ENCODE measurements around the gene VEZF1. TPM values are rescaled to one million over a fixed set of nuclear protein-coding genes. Genes with fewer than 3 reads are reported as not detected.
"Not testable (repeated sequence)": the region's sequence is repeated elsewhere in the genome, so short reads cannot be mapped to it uniquely, and the experiment has no call there.

The VEZF1 gene
- total RNA-seq, 4 donors from 2014 or later: 29.7 to 49.3 (median 39.5) TPM

DNA sequence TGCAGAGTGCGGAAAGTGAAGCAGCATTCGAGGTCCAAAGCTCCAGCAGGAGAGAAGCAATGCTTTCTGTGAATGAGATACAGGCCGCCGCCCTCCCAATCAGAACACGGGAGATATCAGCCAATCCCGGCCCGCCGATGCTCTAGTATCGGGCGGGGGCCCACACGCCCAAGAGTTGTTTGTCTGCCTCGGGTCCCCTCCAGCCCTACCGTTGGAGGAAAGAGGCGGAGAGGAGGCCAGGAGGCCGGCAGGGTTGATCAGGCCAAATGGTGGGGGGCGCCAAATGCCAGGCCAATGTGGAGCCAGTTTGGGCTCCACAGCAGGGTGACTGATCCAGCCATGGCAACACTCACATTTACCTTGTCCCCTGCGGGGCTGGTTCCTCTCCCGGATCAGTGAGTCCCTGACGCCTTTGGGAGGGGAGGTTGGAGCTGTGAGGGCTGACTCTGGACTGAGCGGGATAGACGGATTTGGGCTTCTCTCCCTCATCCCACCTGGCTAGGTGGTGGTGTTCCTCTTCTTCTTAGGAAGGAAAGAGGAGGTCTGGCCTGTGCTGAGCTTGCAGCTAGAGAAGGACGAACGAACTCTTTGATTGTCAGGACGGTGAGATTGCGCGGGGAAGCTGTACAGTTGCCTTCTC, 22.4 kb downstream of the VEZF1 start:
- Histone ChIP-seq H3K4me1 (no peaks in the 10 kb centered on the region), H3K9me3 (no peaks in the 10 kb centered on the region), H3K36me3 (no peaks in the 10 kb centered on the region), H3K27me3 (no peaks in the 10 kb centered on the region), H3K4me3 (no peak overlapping the region), H3K27ac (no peak overlapping the region)
- DNase-seq: no peak
- TF ChIP-seq POLR2A (IDR thresholded peaks at IDR 0.05) (no peak), CTCF (IDR thresholded peaks at IDR 0.05) (no peak)

DNA sequence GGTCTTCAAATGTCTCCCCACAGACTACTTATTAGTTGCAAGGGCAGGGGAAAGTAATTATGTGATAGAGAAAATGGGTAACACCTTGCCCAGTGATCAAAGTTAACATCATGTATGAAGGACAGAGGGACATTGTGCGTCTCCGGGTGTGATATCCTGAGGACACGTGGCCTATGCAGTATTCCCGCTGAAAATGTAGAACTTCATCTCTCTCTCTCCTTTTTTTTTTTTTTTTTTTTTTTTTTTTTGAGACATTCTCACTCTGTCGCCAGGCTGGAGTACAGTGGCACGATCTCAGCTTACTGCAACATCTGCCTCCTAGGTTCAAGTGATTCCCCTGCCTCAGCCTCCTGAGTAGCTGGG, 24.9 kb downstream of the VEZF1 start:
- H3K9me3 ChIP-seq: no peaks in the 10 kb centered on the region
- no peaks in the 10 kb centered on the region for H3K4me1 ChIP-seq
- H3K4me3 ChIP-seq: no peak overlapping the region
- H3K27ac ChIP-seq: no peak overlapping the region
- no peaks in the 10 kb centered on the region for H3K36me3 ChIP-seq
- H3K27me3 ChIP-seq: no peaks in the 10 kb centered on the region
- no peak for DNase-seq
- TF ChIP-seq CTCF (IDR thresholded peaks at IDR 0.05): no peak
- TF ChIP-seq POLR2A (IDR thresholded peaks at IDR 0.05): no peak

DNA sequence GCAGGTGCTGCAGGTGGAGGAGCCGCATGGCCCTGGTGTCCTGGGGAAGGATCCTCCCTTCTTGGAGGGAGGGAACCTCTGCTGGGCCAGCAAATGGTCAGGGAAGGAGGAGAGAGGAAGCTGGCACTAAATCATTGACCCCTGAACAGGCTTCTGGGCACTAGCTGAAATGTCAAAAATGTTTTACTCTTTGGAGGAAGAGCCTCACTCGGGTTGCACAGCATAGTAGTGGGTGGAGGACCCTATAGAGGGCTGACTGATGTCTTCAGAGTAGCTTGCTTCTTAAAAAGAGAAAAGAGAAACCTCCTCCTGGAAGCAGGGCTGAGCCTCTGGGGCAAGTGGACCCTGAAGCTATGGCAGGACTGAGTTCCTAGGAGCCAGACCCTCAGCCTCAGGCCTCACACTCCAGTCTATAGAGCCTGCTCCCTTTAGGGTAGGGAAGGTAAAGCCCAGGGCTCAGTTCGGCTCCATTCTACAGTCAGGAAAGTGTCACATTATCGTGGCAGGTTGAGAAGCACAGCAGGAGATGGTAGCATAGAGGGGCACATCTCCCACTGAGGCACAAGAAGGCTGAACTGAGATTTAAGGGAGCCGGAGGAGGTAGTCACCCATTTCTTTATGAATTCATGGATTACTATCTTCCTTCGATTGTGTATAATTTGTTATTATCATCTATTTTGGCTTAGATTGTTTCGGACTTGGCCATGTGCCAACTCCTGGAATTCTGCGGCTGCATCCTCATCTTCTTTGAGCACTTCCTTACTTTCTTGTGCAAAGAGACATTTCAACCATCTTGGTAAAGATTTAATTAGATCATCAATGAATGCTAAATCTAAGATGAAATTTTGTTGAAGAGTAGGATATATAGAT, 25.5 kb downstream of the VEZF1 start:
- H3K36me3 ChIP-seq: no peaks in the 10 kb centered on the region
- no peak for DNase-seq
- H3K4me1 ChIP-seq: no peaks in the 10 kb centered on the region
- no peak overlapping the region for H3K4me3 ChIP-seq
- no peaks in the 10 kb centered on the region for H3K9me3 ChIP-seq
- TF ChIP-seq CTCF (IDR thresholded peaks at IDR 0.05) (no peak), POLR2A (IDR thresholded peaks at IDR 0.05) (no peak)
- no peaks in the 10 kb centered on the region for H3K27me3 ChIP-seq
- no peak overlapping the region for H3K27ac ChIP-seq

DNA sequence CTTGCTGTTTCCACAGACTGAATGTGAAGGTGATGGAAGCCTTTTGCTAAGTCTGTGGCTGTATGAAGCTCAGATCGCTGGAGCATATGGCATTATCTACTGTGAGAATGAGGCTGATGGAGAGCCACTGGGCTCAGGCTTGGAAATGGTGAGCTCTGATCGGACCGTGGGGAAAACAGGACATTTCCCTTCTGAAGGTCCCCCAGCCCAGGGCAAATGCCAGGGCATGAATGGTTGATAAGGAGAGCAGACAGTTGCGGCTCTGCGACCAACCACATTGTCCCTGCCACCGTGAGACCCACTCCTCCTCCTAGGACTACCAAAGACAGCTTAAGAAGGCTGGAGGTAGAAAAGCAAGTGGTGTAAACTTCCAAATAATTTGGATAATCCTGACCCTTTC, 28.1 kb downstream of the VEZF1 start:
- no peak for TF ChIP-seq CTCF (IDR thresholded peaks at IDR 0.05)
- no peak for TF ChIP-seq POLR2A (IDR thresholded peaks at IDR 0.05)
- Histone ChIP-seq H3K4me1 (peaks cover 0 to 17% (median 14%) of the 10 kb centered on the region in 4 donors), H3K36me3 (no peaks in the 10 kb centered on the region), H3K4me3 (no peak overlapping the region), H3K27ac (no peak overlapping the region), H3K27me3 (no peaks in the 10 kb centered on the region), H3K9me3 (no peaks in the 10 kb centered on the region)
- peak in 2 of 3 donors; percentile 6 to 33 for DNase-seq

GRCh38 chr17:57958391-57958790, 29.7 kb downstream of the VEZF1 start:
- H3K27me3 ChIP-seq, H3K4me3 ChIP-seq, H3K27ac ChIP-seq, H3K36me3 ChIP-seq, H3K9me3 ChIP-seq: not testable (repeated sequence)
- peaks cover 0 to 31% (median 19%) of the 10 kb centered on the region in 4 donors for H3K4me1 ChIP-seq
- DNase-seq: peak in 2 of 3 donors; percentile 12 to 35

GRCh38 chr17:57957886-57958285, 30.2 kb downstream of the VEZF1 start:
- no peak overlapping the region for H3K27ac ChIP-seq
- TF ChIP-seq POLR2A (IDR thresholded peaks at IDR 0.05) (no peak), CTCF (IDR thresholded peaks at IDR 0.05) (no peak)
- no peaks in the 10 kb centered on the region for H3K9me3 ChIP-seq
- H3K4me3 ChIP-seq: no peak overlapping the region
- no peaks in the 10 kb centered on the region for H3K27me3 ChIP-seq
- peaks cover 0 to 36% (median 19%) of the 10 kb centered on the region in 4 donors for H3K4me1 ChIP-seq
- peak in 2 of 3 donors; percentile 2 to 19 for DNase-seq
- H3K36me3 ChIP-seq: no peaks in the 10 kb centered on the region
